Kidney (tissue), 14 donors: Measurements from ENCODE around the gene THSD4. TPM values are rescaled to one million over a fixed set of nuclear protein-coding genes. Genes with fewer than 3 reads are reported as not detected.

Experiments used
- DNase-seq, 5 donors: peaks; one replicate each; pipeline ENCODE4 v3.0.0-alpha.2; 2013 to 2020
- FAIRE-seq: peaks from 2 replicates; lab custom pipeline; 2012; peaks lifted over from hg19 to GRCh38; lab: Jason Lieb, UNC
- H3K27ac ChIP-seq, 2 donors: one replicate each; pipeline ENCODE4 v1.7.0; 2013; ENCODE audit warnings: low read depth in 2 of 2, low read length in 2 of 2, inconsistent platforms in 1 of 2
- H3K27me3 ChIP-seq: one replicate; pipeline ENCODE4 v1.7.1; 2013; ENCODE audit warnings: low read length, inconsistent platforms; ENCODE audit not compliant: control insufficient read depth, insufficient read depth
- H3K36me3 ChIP-seq, 3 donors: one replicate each; pipeline versions ENCODE4 v1.7.0 to v1.7.1; 2013; ENCODE audit warnings: low read length in 3 of 3, control low read depth in 1 of 3, inconsistent platforms in 1 of 3; ENCODE audit not compliant: insufficient read depth in 3 of 3, control insufficient read depth in 2 of 3
- H3K4me1 ChIP-seq, 3 donors: one replicate each; pipeline versions ENCODE4 v1.7.0 to v1.7.1; 2013; ENCODE audit warnings: low read length in 3 of 3, inconsistent platforms in 1 of 3, low read depth in 1 of 3; ENCODE audit not compliant: control insufficient read depth in 2 of 3, insufficient read depth in 2 of 3
- H3K4me3 ChIP-seq, 3 donors: one replicate each; pipeline versions ENCODE4 v1.7.0 to v1.8.1; 2013; ENCODE audit warnings: low read length in 3 of 3, control low read depth in 1 of 3, inconsistent platforms in 1 of 3
- H3K9ac ChIP-seq, 3 donors: one replicate each; pipeline versions ENCODE4 v1.7.0 to v1.7.1; 2013; ENCODE audit warnings: low read length in 3 of 3, control low read depth in 1 of 3, inconsistent platforms in 1 of 3
- H3K9me3 ChIP-seq, 3 donors: one replicate each; pipeline versions ENCODE4 v1.7.0 to v1.7.1; 2013; ENCODE audit warnings: low read length in 3 of 3, control low read depth in 1 of 3, inconsistent platforms in 1 of 3; ENCODE audit not compliant: control insufficient read depth in 2 of 3, insufficient read depth in 1 of 3
- CTCF ChIP-seq: IDR thresholded peaks from 3 replicates; pipeline ENCODE4 v1.5.1; 2012; ENCODE audit warnings: mild to moderate bottlenecking, moderate library complexity, borderline replicate concordance; ENCODE audit not compliant: insufficient read depth; ENCODE audit errors: extremely low read depth
- intact Hi-C: fragments of 100-400 bp; cut with DNase I; formaldehyde crosslinking; loops from one replicate; pipeline ENCODE4 v1.11.1; 2022
- polyA plus RNA-seq: library from polyadenylated mRNA; stranded (reverse); fragments of 350-450 nt; fragmentation: Illumina TruSeq; extraction: RNeasy Lipid Tissue Mini Kit (QIAGEN cat#74804); gene quantifications from one replicate; pipeline ENCODE4 v1.2.3, GENCODE V29; 2014; ENCODE audit warnings: low read depth, low replicate concordance; ENCODE audit not compliant: insufficient read depth
- total RNA-seq: library from RNA; stranded (reverse); fragmentation: NEBNext Ultra II Directional; extraction: Animal tissue kit (Norgen Biotek cat#: 25700); gene quantifications from one replicate; pipeline ENCODE4 v1.2.1, GENCODE V29; 2021
- donor health status: control.
- donor health status: control.
- donor health status: control.
- donor health status: control.
- donor health status: control.
- donor health status: DM: yes; HTN: yes; CAD: no.
- donor health status: Normal renal cell carcinoma (clear cell type).

The THSD4 gene
- total and polyA plus RNA-seq, 2 donors from 2014 or later = 9.4 to 36.3 TPM

GRCh38 chr15:71301958-71302621, 186.8 kb downstream of the THSD4 start:
- no peak for DNase-seq

DNA sequence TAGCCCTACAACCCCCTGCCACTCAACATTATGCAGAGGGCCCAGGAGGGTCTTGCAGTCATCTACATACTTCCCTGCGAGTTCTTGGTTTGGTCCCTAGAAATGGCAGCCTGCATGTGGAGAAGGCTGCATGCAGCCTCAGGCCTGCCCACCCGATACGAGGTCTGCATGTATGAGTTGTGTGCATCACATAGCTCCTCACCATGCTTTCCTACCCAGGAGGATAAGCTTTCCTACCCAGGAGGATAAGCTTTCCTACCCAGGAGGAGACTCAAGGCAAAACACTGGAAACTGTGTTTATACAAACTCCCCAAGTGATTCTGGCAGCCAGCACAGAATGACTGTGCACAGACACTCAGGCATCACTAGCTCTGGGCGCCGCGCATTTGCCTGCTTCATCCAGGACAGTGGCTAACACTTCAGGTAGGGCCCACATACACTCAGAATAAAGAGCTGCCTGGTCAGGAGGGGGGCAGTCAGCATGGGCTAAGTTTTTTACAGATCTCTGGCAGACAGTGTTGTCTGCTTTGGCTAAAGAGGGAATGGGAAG, 187.7 kb downstream of the THSD4 start:
- Histone ChIP-seq H3K4me1 (no peaks in the 10 kb centered on the region), H3K9ac (no peak overlapping the region), H3K27ac (no peak overlapping the region), H3K27me3 (no peaks in the 10 kb centered on the region), H3K9me3 (no peaks in the 10 kb centered on the region), H3K36me3 (no peaks in the 10 kb centered on the region), H3K4me3 (no peak overlapping the region)
- intact Hi-C loops = no loop called here
- no peak for TF ChIP-seq CTCF
- FAIRE-seq (no peak), DNase-seq (no peak)

More at GRCh38 chr15:71301958-71302621, 186.8 kb downstream of the THSD4 start:
- Histone ChIP-seq H3K4me1 (no peaks in the 10 kb centered on the region), H3K36me3 (no peaks in the 10 kb centered on the region), H3K27me3 (no peaks in the 10 kb centered on the region), H3K27ac (no peak overlapping the region), H3K4me3 (no peak overlapping the region), H3K9me3 (no peaks in the 10 kb centered on the region), H3K9ac (no peak overlapping the region)
- no peak for TF ChIP-seq CTCF
- no peak for FAIRE-seq
- intact Hi-C loops = no loop called here

DNA sequence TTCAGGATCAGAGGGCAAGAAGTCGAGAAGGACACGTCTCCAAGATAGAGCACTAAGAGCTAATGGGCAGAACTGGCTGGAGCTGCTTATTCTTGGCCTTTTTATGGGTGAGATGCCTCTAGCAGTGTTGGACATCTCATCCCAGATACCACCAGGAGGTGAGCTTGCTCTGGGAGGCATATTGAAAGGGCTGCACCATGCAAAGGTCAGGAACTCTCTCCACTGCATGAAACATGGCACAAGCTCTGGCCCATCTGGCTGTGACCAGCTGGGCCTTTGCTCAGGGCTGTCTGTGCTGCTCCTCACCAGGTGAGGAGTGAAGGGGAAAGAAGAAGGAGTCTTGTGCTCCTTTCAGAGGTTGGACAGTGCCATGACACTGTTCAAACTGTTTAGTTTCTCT, 188.7 kb downstream of the THSD4 start:
- no peaks in the 10 kb centered on the region for H3K27me3 ChIP-seq
- no peaks in the 10 kb centered on the region for H3K9me3 ChIP-seq
- no peaks in the 10 kb centered on the region for H3K36me3 ChIP-seq
- H3K9ac ChIP-seq = no peak overlapping the region
- H3K4me1 ChIP-seq = no peaks in the 10 kb centered on the region
- no peak for TF ChIP-seq CTCF
- H3K27ac ChIP-seq = no peak overlapping the region
- DNase-seq (no peak), FAIRE-seq (no peak)
- no peak overlapping the region for H3K4me3 ChIP-seq
- intact Hi-C loops = no loop called here
